Measurements from ENCODE around the gene ROBO3.

GRCh38 chr11:124896071-124896750, 31.0 kb downstream of the ROBO3 start:
- TF ChIP-seq, protein P1, sequence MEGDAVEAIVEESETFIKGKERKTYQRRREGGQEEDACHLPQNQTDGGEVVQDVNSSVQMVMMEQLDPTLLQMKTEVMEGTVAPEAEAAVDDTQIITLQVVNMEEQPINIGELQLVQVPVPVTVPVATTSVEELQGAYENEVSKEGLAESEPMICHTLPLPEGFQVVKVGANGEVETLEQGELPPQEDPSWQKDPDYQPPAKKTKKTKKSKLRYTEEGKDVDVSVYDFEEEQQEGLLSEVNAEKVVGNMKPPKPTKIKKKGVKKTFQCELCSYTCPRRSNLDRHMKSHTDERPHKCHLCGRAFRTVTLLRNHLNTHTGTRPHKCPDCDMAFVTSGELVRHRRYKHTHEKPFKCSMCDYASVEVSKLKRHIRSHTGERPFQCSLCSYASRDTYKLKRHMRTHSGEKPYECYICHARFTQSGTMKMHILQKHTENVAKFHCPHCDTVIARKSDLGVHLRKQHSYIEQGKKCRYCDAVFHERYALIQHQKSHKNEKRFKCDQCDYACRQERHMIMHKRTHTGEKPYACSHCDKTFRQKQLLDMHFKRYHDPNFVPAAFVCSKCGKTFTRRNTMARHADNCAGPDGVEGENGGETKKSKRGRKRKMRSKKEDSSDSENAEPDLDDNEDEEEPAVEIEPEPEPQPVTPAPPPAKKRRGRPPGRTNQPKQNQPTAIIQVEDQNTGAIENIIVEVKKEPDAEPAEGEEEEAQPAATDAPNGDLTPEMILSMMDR (conservative IDR thresholded peaks at IDR 0.05; ENCODE audit: low read length): no peak
- no peak for TF ChIP-seq EZH2phosphoT487 (IDR thresholded peaks at IDR 0.05; ENCODE audit: borderline replicate concordance)
